A549 treated with DMSO at 1 μM for 4 hours (cell line): ENCODE results near the gene OR13D1. TPM values are rescaled to one million over a fixed set of nuclear protein-coding genes. Genes with fewer than 3 reads are reported as not detected.

Source experiments
- total RNA-seq: library from RNA; stranded (reverse); fragments of 200-300 nt; extraction: Qiagen RNA extraction; gene quantifications from 5 replicates; pipeline ENCODE4 v1.2.3, GENCODE V29; 2022; ENCODE audit warnings: low read depth

OR13D1 gene, protein sequence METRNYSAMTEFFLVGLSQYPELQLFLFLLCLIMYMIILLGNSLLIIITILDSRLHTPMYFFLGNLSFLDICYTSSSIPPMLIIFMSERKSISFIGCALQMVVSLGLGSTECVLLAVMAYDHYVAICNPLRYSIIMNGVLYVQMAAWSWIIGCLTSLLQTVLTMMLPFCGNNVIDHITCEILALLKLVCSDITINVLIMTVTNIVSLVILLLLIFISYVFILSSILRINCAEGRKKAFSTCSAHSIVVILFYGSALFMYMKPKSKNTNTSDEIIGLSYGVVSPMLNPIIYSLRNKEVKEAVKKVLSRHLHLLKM
- total RNA-seq: not detected in 5 replicates

DNA sequence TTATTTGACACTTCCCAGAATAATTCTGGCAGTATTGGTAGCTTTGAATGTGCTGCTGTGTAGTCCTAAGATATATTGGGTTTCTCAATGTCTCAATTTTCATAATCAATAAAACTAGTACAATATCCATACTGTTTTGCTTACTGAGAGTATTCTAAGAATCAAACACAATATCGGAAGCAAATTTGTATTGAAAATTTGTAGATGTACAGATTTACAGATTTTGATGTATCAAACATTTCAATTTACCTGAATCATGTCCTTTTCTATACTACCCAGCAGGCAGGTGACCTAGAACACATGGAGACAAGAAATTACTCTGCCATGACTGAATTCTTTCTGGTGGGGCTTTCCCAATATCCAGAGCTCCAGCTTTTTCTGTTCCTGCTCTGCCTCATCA, at the start of gene OR13D1:
Gene OR13D1 (plus strand): TSS at position 301 of the 400 bp plus-strand sequence. CDS start 0 bp downstream, at position 301.

Other genes with a start within 250 kb of the OR13D1 start
- gene OR13F1, start 190.3 kb upstream of the OR13D1 start, total RNA-seq: not detected in 5 replicates
- not detected in 5 replicates for gene OR13C4, start 167.3 kb upstream of the OR13D1 start, total RNA-seq
- gene OR13C3, start 157.7 kb upstream of the OR13D1 start, total RNA-seq: not detected in 5 replicates
- not detected in 5 replicates for gene OR13C8, start 125.3 kb upstream of the OR13D1 start, total RNA-seq
- not detected in 5 replicates for gene OR13C5, start 95.1 kb upstream of the OR13D1 start, total RNA-seq
- gene OR13C2, start 88.9 kb upstream of the OR13D1 start, total RNA-seq: not detected in 5 replicates
- not detected in 5 replicates for gene OR13C9, start 76.3 kb upstream of the OR13D1 start, total RNA-seq
- 10.7 to 17.1 TPM (median 13.8 TPM) in 5 replicates for gene NIPSNAP3A, start 53.2 kb downstream of the OR13D1 start, total RNA-seq
- 0.50 to 1.3 TPM (median 0.69 TPM) in 5 replicates for gene NIPSNAP3B, start 69.6 kb downstream of the OR13D1 start, total RNA-seq
- 6.3 to 8.7 TPM (median 6.5 TPM) in 5 replicates for gene ABCA1, start 233.6 kb downstream of the OR13D1 start, total RNA-seq